GM18861 (cell line): ENCODE data around the gene SRMS.
"Not testable (repeated sequence)": the region's sequence is repeated elsewhere in the genome, so short reads cannot be mapped to it uniquely, and the experiment has no call there.

Experiments
- ATAC-seq: cut with Tn5 transposase; IDR thresholded peaks from one replicate; pipeline ENCODE4 v1.9.1; 2021; ENCODE audit not compliant: unreplicated experiment

The SRMS gene

GRCh38 chr20:63525185-63525584, 22.4 kb downstream of the SRMS start:
- ATAC-seq, result no peak

- no peak for ATAC-seq
These were observed 24.5 kb downstream of the SRMS start for GRCh38 chr20:63522981-63523611.

GRCh38 chr20:63522091-63522868, 25.3 kb downstream of the SRMS start:
- no peak for ATAC-seq

GRCh38 chr20:63521602-63522001, 25.9 kb downstream of the SRMS start:
- ATAC-seq, result no peak

- ATAC-seq, result peak; percentile 29
These were observed 26.5 kb downstream of the SRMS start for GRCh38 chr20:63520934-63521601.

- peak; percentile 53 for ATAC-seq
These were observed 27.0 kb downstream of the SRMS start, which contains the start of gene PPDPF for GRCh38 chr20:63520504-63520933. Gene PPDPF, plus strand, starts transcription at chr20:63520765. Its CDS starts 544 bp downstream, at chr20:63521309.

GRCh38 chr20:63519668-63520503, 27.7 kb downstream of the SRMS start:
- peak; percentile 31 for ATAC-seq

GRCh38 chr20:63518946-63519667, 28.4 kb downstream of the SRMS start:
- ATAC-seq, result no peak

GRCh38 chr20:63518351-63518861, 29.1 kb downstream of the SRMS start:
- no peak for ATAC-seq

GRCh38 chr20:63517376-63518309, 29.9 kb downstream of the SRMS start:
- no peak for ATAC-seq

GRCh38 chr20:63514520-63514919, 33.0 kb downstream of the SRMS start:
- not testable (repeated sequence) for ATAC-seq

GRCh38 chr20:63513207-63513606, 34.3 kb downstream of the SRMS start:
- no peak for ATAC-seq

- ATAC-seq, result no peak
These were observed 38.4 kb downstream of the SRMS start for GRCh38 chr20:63509088-63509564.

- no peak for ATAC-seq
These were observed 39.3 kb downstream of the SRMS start for GRCh38 chr20:63508072-63508768.

- no peak for ATAC-seq
These were observed 40.3 kb downstream of the SRMS start for GRCh38 chr20:63507083-63507743.

- ATAC-seq, result no peak
These were observed 41.8 kb downstream of the SRMS start for GRCh38 chr20:63505723-63506122.

- no peak for ATAC-seq
These were observed 42.3 kb downstream of the SRMS start for GRCh38 chr20:63505281-63505680.

- no peak for ATAC-seq
These were observed 42.9 kb downstream of the SRMS start for GRCh38 chr20:63504642-63505041.
